GM18907 (cell line): ENCODE results near the gene PEG3.

Experiments used
- ATAC-seq: cut with Tn5 transposase; IDR thresholded peaks from one replicate; pipeline ENCODE4 v1.9.1; 2021; ENCODE audit warnings: mild to moderate bottlenecking, moderate library complexity; ENCODE audit not compliant: unreplicated experiment

The PEG3 gene

GRCh38 chr19:56839652-56840450, 675 bp downstream of the PEG3 start:
- ATAC-seq, result no peak

- no peak for ATAC-seq
Observed at GRCh38 chr19:56838909-56839651, 1.4 kb downstream of the PEG3 start.

- no peak for ATAC-seq
Observed at GRCh38 chr19:56838024-56838908, 2.3 kb downstream of the PEG3 start.

GRCh38 chr19:56837492-56838023, 3.0 kb downstream of the PEG3 start:
- ATAC-seq, result no peak

- no peak for ATAC-seq
Observed at GRCh38 chr19:56837004-56837403, 3.5 kb downstream of the PEG3 start.

GRCh38 chr19:56836059-56836458, 4.5 kb downstream of the PEG3 start:
- no peak for ATAC-seq

GRCh38 chr19:56835401-56835800, 5.1 kb downstream of the PEG3 start:
- ATAC-seq, result no peak

- ATAC-seq, result no peak
Observed at GRCh38 chr19:56834564-56835375, 5.8 kb downstream of the PEG3 start.

- no peak for ATAC-seq
Observed at GRCh38 chr19:56832352-56832928, 8.1 kb downstream of the PEG3 start.

GRCh38 chr19:56831255-56831654, 9.3 kb downstream of the PEG3 start:
- no peak for ATAC-seq

GRCh38 chr19:56829596-56829995, 10.9 kb downstream of the PEG3 start:
- no peak for ATAC-seq

- no peak for ATAC-seq
Observed at GRCh38 chr19:56827708-56828107, 12.8 kb downstream of the PEG3 start.

- no peak for ATAC-seq
Observed at GRCh38 chr19:56823956-56824355, 16.6 kb downstream of the PEG3 start.

- ATAC-seq, result no peak
Observed at GRCh38 chr19:56823417-56823816, 17.1 kb downstream of the PEG3 start.

GRCh38 chr19:56822755-56823154, 17.8 kb downstream of the PEG3 start:
- no peak for ATAC-seq

- no peak for ATAC-seq
Observed at GRCh38 chr19:56821675-56822074, 18.9 kb downstream of the PEG3 start.

GRCh38 chr19:56821209-56821608, 19.3 kb downstream of the PEG3 start:
- no peak for ATAC-seq

- no peak for ATAC-seq
Observed at GRCh38 chr19:56819166-56819565, 21.4 kb downstream of the PEG3 start.

- ATAC-seq, result no peak
Observed at GRCh38 chr19:56814656-56815055, 25.9 kb downstream of the PEG3 start.

GRCh38 chr19:56813531-56813930, 27.0 kb downstream of the PEG3 start:
- no peak for ATAC-seq
